Hematopoietic multipotent progenitor cell treated with erythropoietin and hydrocortisone succinate and interleukin-3 and kit ligand, for 8 days (in vitro differentiated cells): ENCODE measurements around the gene ALKBH1.
A peak's percentile ranks its signal among the peaks of the same experiment; 100 is the strongest.
"Not testable (repeated sequence)": the region's sequence is repeated elsewhere in the genome, so short reads cannot be mapped to it uniquely, and the experiment has no call there.

ENCODE experiments used
- DNase-seq: peaks from one replicate; pipeline ENCODE4 v3.0.0-alpha.2; 2015

The ALKBH1 gene

GRCh38 chr14:77707724-77708408, at the start of gene ALKBH1, which contains the start of gene SLIRP:
ALKBH1 (minus strand) TSS chr14:77708023; CDS start chr14:77708004, 19 bp downstream.
SLIRP (plus strand) TSS chr14:77708103; CDS start chr14:77708112, 9 bp downstream.
- peak; percentile 93 for DNase-seq

DNA sequence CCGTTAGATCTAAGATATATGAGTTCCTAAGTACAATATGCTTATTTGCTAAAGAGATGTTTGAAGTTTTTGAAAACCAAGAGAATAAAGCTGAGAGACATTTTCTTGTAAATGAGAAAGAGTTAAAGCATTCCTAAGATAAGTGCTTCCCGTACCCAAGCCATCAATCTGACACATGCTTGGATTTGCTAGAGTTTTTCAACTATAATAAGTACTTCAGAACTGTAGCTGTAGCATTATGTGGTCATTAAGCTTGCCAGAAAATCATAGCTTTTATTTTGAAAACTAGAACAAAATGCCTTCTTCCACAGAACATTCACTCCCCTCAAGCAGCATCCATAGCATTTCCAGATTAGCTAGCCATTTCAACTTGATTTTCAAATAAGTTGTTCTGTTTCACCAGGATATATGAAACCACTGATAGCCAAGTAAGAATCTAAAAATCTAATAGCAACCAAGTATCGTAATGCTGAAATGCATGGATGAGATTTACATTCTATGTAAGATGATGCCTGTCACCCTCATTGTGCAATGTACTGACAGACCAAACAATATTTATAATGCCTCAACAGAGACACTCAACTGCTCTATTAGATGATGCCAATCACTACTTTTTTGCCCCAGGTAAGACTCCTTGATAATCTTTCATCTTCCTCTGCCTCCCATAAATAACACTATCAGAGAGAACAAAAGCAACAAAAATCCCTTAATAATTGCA, 45.1 kb upstream of the ALKBH1 start:
- DNase-seq = no peak

GRCh38 chr14:77752266-77752665, 44.4 kb upstream of the ALKBH1 start:
- DNase-seq = no peak

DNA sequence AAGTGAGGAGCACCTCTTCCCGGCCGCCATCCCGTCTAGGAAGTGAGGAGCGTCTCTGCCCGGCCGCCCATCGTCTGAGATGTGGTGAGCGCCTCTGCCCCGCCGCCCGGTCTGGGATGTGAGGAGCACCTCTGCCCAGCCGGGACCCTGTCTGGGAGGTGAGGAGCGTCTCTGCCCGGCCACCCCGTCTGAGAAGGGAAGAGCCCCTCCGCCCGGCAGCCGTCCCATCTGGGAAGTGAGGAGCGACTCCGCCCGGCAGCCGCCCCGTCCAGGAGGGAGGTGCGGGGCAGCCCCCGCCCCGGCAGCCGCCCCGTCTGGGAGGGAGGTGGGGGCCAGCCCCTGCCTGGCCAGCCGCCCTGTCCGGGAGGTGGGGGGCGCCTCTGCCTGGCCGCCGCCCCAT, 39.6 kb upstream of the ALKBH1 start:
- not testable (repeated sequence) for DNase-seq

DNA sequence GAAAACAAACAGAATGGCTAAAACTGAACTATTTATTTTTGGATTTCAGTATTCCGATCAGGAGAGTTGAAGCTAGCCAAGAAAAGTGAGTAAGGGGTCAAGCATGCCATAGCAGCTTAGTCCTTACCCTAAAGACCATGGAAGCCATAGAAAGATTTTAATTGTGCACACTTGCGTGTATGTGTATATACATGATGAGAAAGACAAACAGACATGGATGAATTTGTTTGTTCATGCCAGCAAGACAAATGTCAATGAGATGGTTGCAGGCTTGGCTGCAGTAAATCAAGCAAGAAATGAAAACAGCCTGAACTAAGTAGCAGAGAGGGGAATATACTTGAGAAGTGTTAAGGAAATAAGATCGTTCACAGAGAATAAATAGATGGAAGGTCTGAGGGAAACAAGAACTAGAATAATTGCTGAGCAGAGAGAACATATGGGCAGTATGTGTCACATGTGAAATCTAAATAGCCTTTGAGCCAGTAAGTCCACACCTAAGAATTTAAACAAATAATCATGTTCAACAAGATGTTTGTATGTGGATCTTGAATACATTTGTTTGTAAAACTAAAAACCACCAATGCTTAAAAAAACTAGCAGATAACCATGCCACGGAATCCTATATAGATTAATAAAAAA, 38.4 kb upstream of the ALKBH1 start:
- no peak for DNase-seq

DNA sequence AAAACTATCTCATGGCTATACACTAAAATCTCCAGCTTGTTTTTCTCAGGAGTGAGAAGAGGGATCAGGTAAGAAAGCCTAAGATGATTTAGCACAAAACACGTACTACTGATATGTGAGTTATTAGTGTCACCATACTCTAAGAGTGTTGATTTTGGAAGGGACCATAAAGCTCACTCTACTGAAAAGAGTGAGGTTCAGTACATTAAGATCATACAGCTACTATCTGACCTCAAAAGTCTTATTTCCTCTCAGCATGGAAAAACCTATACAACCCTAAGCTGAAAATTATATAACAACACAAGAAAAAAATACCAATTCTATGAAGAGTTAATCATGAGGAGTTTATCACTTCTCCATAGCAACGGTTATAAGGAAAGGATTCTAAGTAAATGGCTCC, 33.6 kb upstream of the ALKBH1 start:
- DNase-seq = no peak

DNA sequence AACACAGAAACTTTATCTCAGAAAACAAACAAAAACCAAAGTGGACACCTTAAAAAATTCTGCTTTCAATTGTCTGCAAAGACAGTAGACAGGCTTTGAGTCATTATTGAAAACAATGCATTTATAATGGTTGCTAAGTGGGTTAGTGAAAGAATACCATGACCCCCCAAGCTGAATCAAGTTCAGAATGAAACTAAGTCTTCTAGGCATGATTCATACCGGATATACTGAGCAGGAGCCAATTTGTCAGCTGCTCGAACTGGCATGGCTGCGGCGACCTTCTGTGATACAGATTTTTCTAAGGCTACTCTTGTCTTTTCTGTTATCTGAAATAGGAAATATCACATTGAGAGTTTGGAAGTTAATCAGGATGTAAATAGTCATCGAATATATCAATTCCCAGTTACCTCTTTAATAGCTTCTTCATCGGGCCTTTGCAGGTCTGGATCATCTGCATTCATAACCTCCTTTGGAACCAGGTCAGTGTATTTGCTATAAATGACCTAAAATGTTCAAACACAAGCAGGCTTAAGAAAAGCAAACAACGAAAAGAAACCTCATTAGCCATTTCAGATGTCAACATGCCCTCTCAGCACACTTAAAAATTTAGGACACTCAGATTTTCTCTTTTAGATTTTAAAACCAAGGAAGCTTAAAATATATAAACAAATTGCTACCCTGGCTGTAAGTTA, 30.9 kb upstream of the ALKBH1 start:
- DNase-seq = no peak

DNA sequence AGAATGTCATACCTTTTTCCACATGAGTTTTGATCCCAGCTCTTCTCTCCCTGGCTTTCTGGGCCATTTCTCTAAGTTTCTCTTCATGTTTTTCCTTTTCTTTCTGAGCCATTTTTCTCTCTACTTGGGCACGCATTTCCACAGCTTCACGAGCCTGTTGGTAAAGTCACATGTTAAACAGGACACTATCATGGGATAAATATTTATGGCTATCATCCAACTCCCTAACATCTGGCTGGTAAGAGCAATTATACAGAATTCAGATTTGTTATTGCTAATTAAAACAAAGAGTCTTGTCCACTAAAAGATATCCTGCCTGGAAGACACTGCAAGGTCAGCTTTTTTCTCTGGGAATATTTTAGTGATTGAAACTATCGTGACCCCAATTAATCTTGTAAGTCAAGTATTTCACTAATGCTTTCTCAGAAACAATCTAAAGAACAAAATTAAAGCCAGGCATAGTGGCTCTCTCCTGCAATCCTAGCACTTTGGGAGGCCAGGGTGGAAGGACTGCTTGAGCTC, 23.2 kb upstream of the ALKBH1 start:
- no peak for DNase-seq

- no peak for DNase-seq
Observed at GRCh38 chr14:77722301-77722700, 14.5 kb upstream of the ALKBH1 start.

DNA sequence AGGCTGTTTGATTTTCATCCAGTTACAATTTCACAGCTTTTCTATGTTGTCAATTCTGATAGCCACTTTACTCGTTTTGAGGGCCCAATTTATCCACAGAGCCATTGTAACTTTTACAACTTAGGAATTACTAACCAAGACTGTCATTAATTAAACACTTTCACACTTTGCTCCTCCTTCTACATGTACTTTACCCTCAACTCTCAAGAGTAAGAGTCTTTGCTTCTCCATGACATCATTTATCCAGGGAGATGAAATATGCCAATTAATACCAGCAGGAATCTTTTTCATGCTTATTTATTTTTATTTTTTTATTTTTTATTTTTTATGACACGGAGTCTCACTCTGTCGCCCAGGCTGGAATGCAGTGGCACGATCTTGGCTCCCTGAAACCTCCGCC, 13.6 kb upstream of the ALKBH1 start:
- DNase-seq = no peak

- no peak for DNase-seq
Observed at GRCh38 chr14:77717608-77718305, 9.9 kb upstream of the ALKBH1 start.

GRCh38 chr14:77714926-77715325, 7.1 kb upstream of the ALKBH1 start:
- DNase-seq = no peak

DNA sequence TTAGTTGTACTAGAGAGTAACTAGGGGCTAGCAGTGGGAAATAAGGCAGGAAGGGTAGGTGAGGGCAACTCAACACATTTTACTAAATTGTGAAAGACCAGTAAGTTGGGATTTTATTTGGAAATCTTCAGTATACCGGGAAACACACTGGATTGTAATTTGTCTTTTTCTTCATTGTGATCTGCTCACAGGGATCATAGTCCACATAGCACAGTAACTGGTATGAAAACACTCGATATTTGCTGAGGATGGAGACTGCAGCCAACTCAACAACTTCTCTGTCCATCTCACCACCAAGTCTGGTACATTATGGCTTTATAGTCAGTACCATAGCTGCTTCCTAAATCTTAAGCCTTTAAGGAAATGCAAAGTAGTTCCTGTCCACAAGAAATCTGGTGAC, 2.5 kb upstream of the ALKBH1 start:
- no peak for DNase-seq

DNA sequence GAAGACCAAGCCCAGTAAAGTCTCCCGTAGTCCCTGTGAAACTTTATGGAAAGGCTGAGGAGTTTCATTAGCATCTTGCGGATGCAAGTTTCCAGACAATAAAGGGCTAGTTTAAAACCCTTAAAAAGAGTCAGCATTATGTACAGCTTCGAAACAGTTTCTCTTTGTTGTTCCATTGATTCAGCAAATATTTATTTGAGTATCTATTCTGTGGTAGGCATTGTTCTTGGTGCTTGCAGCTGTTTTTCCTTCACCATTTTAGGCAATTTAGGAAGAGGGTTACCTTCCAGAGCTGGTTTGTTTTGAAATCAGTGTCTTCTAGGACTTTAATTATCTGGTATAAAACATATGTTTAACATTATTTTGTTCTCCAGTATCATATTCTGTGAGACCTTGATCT, 1.6 kb upstream of the ALKBH1 start:
- DNase-seq = no peak

DNA sequence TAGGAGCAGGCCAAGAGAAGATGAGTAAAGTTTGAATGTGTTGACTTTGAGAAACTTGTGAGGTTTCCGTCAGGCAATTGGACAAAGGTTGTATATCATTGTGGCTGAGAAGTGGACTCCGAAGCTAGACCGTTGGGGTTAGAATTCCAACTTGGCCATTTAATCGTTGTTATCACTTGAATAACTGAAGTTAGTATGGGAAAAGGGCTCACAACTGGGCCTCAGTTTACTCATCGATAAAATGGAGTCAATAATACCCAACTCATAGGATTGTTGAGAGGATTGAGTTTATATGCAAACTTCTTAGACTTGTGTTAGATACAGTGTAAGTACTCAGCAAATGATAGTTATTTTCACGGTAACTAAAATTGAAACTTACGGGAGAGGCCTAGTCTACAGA, 926 bp upstream of the ALKBH1 start:
- DNase-seq = no peak

DNA sequence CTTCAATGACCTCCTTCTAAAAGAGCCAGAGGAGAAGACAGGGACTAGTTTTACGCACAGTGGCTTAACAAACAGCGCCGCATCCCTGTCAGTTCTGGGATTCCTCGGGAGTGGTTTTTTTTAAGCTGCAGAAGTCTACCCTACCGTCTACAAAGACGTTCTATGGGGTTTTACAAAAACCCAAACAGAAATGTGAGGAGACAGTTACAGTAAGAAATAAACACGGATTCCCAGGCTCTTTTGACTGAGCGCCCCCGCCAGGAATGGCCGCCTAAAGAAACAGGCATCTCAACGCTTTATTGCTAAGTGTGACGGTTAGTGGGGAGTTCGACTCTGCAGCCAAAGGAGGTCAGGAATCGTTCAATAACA, 484 bp downstream of the ALKBH1 start:
- DNase-seq = peak; percentile 63

- no peak for DNase-seq
Observed at GRCh38 chr14:77691259-77691658, 16.6 kb downstream of the ALKBH1 start.

DNA sequence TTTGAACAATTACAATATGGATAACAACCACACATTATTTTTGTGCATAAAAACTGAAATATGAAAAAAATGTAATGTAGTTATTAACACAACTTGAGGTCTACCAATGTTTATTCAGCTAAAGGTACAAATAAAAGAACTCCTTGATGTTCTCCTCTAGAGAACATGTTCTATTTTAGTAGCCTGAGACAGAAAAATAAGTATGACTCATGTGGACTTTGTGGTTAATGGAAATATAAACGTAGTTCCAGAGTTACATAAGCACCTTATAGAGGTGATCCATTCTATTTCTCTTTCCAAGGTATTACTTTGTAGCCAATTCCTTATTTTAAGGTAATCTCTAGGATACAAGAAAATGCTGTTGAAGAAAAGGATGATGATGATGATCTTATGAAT, 25.7 kb downstream of the ALKBH1 start:
- no peak for DNase-seq

DNA sequence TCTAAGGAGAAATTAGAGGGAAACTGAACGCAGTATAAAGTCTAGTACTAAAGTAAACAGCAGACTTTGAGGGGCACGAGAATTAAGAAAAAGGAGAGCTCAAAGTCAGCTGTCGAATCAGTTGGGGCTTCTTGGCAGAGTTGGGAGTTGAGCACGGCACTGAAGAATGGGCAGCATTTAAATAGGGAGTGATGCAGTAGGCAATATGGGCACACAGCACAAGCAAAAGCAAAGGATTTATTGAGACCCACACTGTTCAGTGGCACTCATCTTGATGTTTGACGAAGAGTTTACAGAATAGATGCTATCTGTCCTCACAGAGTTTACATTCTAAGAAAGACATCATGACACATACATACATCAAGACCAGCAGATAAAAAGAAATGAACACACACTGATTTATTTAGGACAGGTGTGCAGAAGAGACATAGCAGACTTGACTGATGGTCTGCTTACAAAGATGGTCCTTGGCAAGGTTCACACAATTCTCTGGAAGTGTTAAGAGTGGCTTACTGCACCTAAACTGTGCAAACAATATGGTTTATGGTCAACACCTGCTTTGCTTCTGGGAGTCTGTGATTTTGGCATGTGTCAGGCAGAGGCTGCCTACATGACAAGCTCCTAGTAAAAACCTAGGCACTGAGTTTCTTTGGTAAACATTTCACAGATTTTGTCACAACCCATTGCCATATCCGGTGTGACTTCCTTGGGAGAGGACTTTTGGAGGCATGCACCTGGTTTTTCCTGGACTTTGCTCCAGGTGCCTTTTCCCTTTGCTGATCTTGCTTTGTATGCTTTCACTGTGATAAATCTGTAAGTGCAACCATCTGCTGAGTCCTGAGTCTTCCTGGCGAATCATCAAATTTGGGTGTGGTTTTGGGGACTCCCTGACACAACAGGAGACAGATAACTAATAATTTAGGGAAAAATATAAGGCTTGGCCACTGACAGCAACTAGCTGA, 26.3 kb downstream of the ALKBH1 start:
- peak; percentile 58 for DNase-seq

DNA sequence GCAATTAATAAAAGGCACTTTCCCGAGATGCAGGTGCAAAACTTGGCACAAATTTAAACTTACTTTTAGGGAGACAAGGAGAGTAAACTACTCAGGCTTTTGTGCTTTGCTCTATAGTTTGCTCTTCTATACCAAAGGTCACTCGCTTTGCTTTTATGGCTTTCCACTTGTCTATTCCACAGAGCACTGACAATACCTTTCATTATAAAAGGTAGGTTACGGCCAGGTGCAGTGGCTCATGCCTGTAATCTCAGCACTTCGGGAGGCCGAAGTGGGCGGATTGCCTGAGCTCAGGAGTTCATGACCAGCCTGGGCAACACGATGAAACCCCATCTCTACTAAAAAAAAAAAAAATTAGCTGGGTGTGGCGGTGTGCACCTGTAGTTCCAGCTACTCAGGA, 32.9 kb downstream of the ALKBH1 start:
- no peak for DNase-seq

DNA sequence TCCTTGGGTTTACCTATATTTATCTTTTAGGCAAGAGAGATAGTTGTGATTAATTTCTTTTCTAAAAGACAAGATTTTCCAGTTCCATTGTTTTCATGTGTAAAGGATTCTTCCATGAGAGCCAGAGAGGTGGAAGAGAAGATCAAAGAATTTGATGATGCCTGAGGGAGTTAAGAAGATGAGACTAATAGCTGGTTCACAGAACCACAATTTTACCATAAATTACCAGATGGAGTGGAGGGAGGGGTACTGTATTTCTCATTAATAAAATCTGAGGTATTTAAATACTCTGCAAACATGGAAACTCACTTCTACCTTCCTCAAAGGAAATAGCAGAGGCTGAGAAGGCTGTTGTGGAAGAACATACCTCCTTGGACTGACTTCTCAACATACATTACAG, 34.6 kb downstream of the ALKBH1 start:
- DNase-seq = no peak
